Neural cell (in vitro differentiated cells): ENCODE data around the gene CNIH3. TPM values are rescaled to one million over a fixed set of nuclear protein-coding genes. Genes with fewer than 3 reads are reported as not detected.

ENCODE experiments used
- H2AFZ ChIP-seq: fragments of 200-600, 300-800 bp; sonication (generic), shearing (Covaris generic); 2 replicates; pipeline ENCODE4 v1.6.0; 2014; ENCODE audit warnings: low read depth, mild to moderate bottlenecking, antibody characterized with exemption, low read length, moderate library complexity
- H3F3A ChIP-seq: fragments of 200-600 bp; shearing (Covaris generic); 2 replicates; pipeline ENCODE4 v1.6.1; 2016; ENCODE audit warnings: mild to moderate bottlenecking, moderate library complexity, mixed read lengths, antibody characterized with exemption, low read length; ENCODE audit not compliant: insufficient read depth, poor library complexity, severe bottlenecking
- H3K27ac ChIP-seq: fragments of 200-600, 300-800 bp; sonication (generic), shearing (Covaris generic); 2 replicates; pipeline ENCODE4 v1.5.1; 2014; ENCODE audit warnings: mild to moderate bottlenecking, low read length, moderate library complexity
- H3K27me3 ChIP-seq: fragments of 300-800, 200-600 bp; sonication (generic), shearing (Covaris generic); 2 replicates; pipeline ENCODE4 v1.6.0; 2014; ENCODE audit warnings: mild to moderate bottlenecking, low read depth, low read length, moderate library complexity; ENCODE audit not compliant: insufficient read depth
- H3K36me3 ChIP-seq: fragments of 300-800, 200-600 bp; sonication (generic), shearing (Covaris generic); 2 replicates; pipeline ENCODE4 v1.5.1; 2014; ENCODE audit warnings: mild to moderate bottlenecking, antibody characterized with exemption, low read length, moderate library complexity; ENCODE audit not compliant: insufficient read depth
- H3K4me2 ChIP-seq: fragments of 300-800, 200-600 bp; sonication (generic), shearing (Covaris generic); 2 replicates; pipeline ENCODE4 v1.6.0; 2014; ENCODE audit warnings: mild to moderate bottlenecking, low read length
- H3K4me3 ChIP-seq: fragments of 300-800, 200-600 bp; sonication (generic), shearing (Covaris generic); 2 replicates; pipeline ENCODE4 v1.5.1; 2014; ENCODE audit warnings: mild to moderate bottlenecking, low read length, moderate library complexity
- H3K79me2 ChIP-seq: fragments of 200-600 bp; shearing (Covaris generic); replicated peaks from 2 replicates; pipeline ENCODE4 v1.6.0; 2014; ENCODE audit warnings: mild to moderate bottlenecking, low read length, moderate library complexity; ENCODE audit not compliant: insufficient read depth
- H3K9ac ChIP-seq: fragments of 300-800, 200-600 bp; sonication (generic), shearing (Covaris generic); 2 replicates; pipeline ENCODE4 v1.6.1; 2016; ENCODE audit warnings: mild to moderate bottlenecking, low read length, mixed read lengths
- H3K9me2 ChIP-seq: fragments of 200-600 bp; shearing (Covaris generic); 2 replicates; pipeline ENCODE4 v1.6.1; 2016; ENCODE audit warnings: mild to moderate bottlenecking, low read length, mixed read lengths; ENCODE audit not compliant: insufficient read depth
- H3K9me3 ChIP-seq: fragments of 200-600, 300-800 bp; sonication (generic), shearing (Covaris generic); 2 replicates; pipeline ENCODE4 v1.6.1; 2016; ENCODE audit warnings: mild to moderate bottlenecking, mixed run types, low read length, moderate library complexity, mixed read lengths
- H4K20me1 ChIP-seq: fragments of 200-600 bp; shearing (Covaris generic); 2 replicates; pipeline ENCODE4 v1.6.1; 2016; ENCODE audit warnings: mild to moderate bottlenecking, mixed run types; ENCODE audit not compliant: insufficient read depth
- CTCF ChIP-seq: fragments of 450-650 bp; IDR thresholded peaks from 2 replicates; pipeline ENCODE4 v1.5.1; 2014; ENCODE audit warnings: antibody characterized with exemption, mild to moderate bottlenecking, moderate library complexity; ENCODE audit not compliant: poor library complexity, severe bottlenecking
- EP300 ChIP-seq: fragments of 450-650 bp; conservative IDR thresholded peaks from 2 replicates; pipeline ENCODE4 v1.6.1; 2014; ENCODE audit warnings: antibody characterized with exemption, mild to moderate bottlenecking, moderate library complexity; ENCODE audit not compliant: poor library complexity, severe bottlenecking
- EZH2 ChIP-seq: fragments of 200-600, 300-800 bp; shearing (Covaris generic), sonication (generic); IDR thresholded peaks from 2 replicates; pipeline ENCODE4 v1.6.1; 2014; ENCODE audit warnings: antibody characterized with exemption, low read length, borderline replicate concordance, mild to moderate bottlenecking; ENCODE audit not compliant: insufficient read depth, poor library complexity, severe bottlenecking
- MXI1 ChIP-seq: fragments of 450-650 bp; conservative IDR thresholded peaks from 2 replicates; pipeline ENCODE4 v1.6.1; 2014; ENCODE audit warnings: antibody characterized with exemption, mild to moderate bottlenecking; ENCODE audit not compliant: poor library complexity, severe bottlenecking
- POLR2AphosphoS5 ChIP-seq: IDR thresholded peaks from 2 replicates; pipeline ENCODE4 v1.6.1; 2012
- RAD21 ChIP-seq: fragments of 450-650 bp; conservative IDR thresholded peaks from 2 replicates; pipeline ENCODE4 v1.6.1; 2014; ENCODE audit warnings: antibody characterized with exemption, mild to moderate bottlenecking, moderate library complexity
- REST ChIP-seq: IDR thresholded peaks from 2 replicates; pipeline ENCODE4 v1.6.1; 2012; ENCODE audit warnings: borderline replicate concordance
- SMC3 ChIP-seq: fragments of 450-650 bp; conservative IDR thresholded peaks from 2 replicates; pipeline ENCODE4 v1.6.1; 2014; ENCODE audit warnings: antibody characterized with exemption, mild to moderate bottlenecking, moderate library complexity; ENCODE audit not compliant: poor library complexity
- TAF1 ChIP-seq: IDR thresholded peaks from 2 replicates; pipeline ENCODE4 v1.6.1; 2012; ENCODE audit warnings: low read depth
- polyA plus RNA-seq: library from polyadenylated mRNA; depleted of rRNA; stranded (reverse); fragments of >200 nt; gene quantifications from 2 replicates; pipeline ENCODE4 v1.2.3, GENCODE V29; 2014

CNIH3 gene
- polyA plus RNA-seq, 1 donor from 2014 or later = 9.3 TPM

- H3K36me3 ChIP-seq = no peaks in the 10 kb centered on the region
- H3K4me3 ChIP-seq = no peak overlapping the region
- no peaks in the 10 kb centered on the region for H3K9me3 ChIP-seq
- no peak overlapping the region for H3K4me2 ChIP-seq
- no peaks in the 10 kb centered on the region for H4K20me1 ChIP-seq
- TF ChIP-seq SMC3 (no peak), POLR2AphosphoS5 (no peak), MXI1 (no peak), TAF1 (no peak), REST (no peak), EP300 (no peak), CTCF (no peak), RAD21 (no peak)
- H3K9me2 ChIP-seq = no peaks in the 10 kb centered on the region
- no peak overlapping the region for H3K27ac ChIP-seq
- no peaks in the 10 kb centered on the region for H3F3A ChIP-seq
- no peak overlapping the region for H3K9ac ChIP-seq
- H2AFZ ChIP-seq = no peak overlapping the region
- H3K27me3 ChIP-seq = no peaks in the 10 kb centered on the region
- H3K79me2 ChIP-seq = no peaks in the 10 kb centered on the region
Measured at GRCh38 chr1:224640587-224640986, 24.5 kb downstream of the CNIH3 start.

- H3K27ac ChIP-seq = no peak overlapping the region
- H3K9me3 ChIP-seq = no peaks in the 10 kb centered on the region
- no peak overlapping the region for H3K4me2 ChIP-seq
- H2AFZ ChIP-seq = no peak overlapping the region
- no peaks in the 10 kb centered on the region for H3K27me3 ChIP-seq
- no peaks in the 10 kb centered on the region for H3K36me3 ChIP-seq
- no peaks in the 10 kb centered on the region for H3K79me2 ChIP-seq
- no peaks in the 10 kb centered on the region for H4K20me1 ChIP-seq
- H3F3A ChIP-seq = no peaks in the 10 kb centered on the region
- H3K9ac ChIP-seq = no peak overlapping the region
- no peaks in the 10 kb centered on the region for H3K9me2 ChIP-seq
- H3K4me3 ChIP-seq = no peak overlapping the region
- no peak for TF ChIP-seq TAF1
- no peak for TF ChIP-seq CTCF
- TF ChIP-seq RAD21 = no peak
- no peak for TF ChIP-seq REST
- no peak for TF ChIP-seq EP300
- TF ChIP-seq POLR2AphosphoS5 = no peak
- TF ChIP-seq SMC3 = no peak
- no peak for TF ChIP-seq MXI1
- TF ChIP-seq EZH2 = no peak
Measured at GRCh38 chr1:224641030-224641429, 24.9 kb downstream of the CNIH3 start.
